Hepatocyte (in vitro differentiated cells): ENCODE results near the gene MYRF.

ENCODE experiments used
- CTCF ChIP-seq: fragments of 200-600 bp; sonication (generic); IDR thresholded peaks from 2 replicates; pipeline ENCODE4 v1.5.1; 2016; ENCODE audit warnings: antibody characterized with exemption, mild to moderate bottlenecking; ENCODE audit not compliant: poor library complexity
- EZH2 ChIP-seq: fragments of 200-600 bp; sonication (generic); IDR thresholded peaks from 2 replicates; pipeline ENCODE4 v1.6.1; 2016; ENCODE audit warnings: antibody characterized with exemption, mild to moderate bottlenecking, borderline replicate concordance
- EZH2phosphoT487 ChIP-seq: fragments of 200-600 bp; sonication (generic); IDR thresholded peaks from one replicate; pipeline ENCODE4 v1.6.1; 2018; ENCODE audit warnings: antibody characterized with exemption, mild to moderate bottlenecking, low read depth, moderate library complexity; ENCODE audit not compliant: unreplicated experiment, severe bottlenecking

DNA sequence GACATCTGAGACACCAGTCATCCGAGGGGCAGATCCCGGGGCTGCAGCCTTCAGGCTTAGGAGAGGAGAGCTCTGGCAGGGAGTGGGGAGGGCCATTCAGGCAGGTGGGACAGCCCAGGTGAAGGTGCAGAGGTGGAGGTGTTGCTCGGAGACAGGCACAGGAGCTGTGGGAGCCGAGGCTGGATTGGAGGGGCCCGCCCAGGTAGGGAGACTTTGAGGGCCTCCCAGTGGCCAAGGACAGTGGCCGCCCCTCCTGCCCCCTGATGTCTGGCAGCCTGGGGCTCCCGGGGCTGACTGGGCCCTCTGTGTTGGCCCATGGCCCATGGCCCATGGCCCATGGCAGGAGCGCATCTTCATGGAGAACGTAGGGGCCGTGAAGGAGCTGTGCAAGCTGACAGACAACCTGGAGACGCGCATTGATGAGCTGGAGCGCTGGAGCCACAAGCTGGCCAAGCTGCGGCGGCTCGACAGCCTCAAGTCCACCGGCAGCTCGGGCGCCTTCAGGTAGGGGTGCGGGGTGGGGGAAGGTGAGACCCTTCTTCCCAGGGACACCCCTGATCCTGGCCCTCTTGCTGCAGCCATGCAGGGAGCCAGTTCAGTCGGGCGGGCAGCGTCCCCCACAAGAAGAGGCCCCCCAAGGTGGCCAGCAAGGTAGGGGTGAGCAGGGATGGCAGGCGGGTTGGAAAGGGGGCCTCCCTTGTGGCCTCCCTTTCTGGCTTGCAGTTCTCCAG, 26.6 kb downstream of the MYRF start:
- TF ChIP-seq CTCF, result no peak
- no peak for TF ChIP-seq EZH2phosphoT487
- no peak for TF ChIP-seq EZH2
